ENCODE measurements around the gene IL9.

The IL9 gene

DNA sequence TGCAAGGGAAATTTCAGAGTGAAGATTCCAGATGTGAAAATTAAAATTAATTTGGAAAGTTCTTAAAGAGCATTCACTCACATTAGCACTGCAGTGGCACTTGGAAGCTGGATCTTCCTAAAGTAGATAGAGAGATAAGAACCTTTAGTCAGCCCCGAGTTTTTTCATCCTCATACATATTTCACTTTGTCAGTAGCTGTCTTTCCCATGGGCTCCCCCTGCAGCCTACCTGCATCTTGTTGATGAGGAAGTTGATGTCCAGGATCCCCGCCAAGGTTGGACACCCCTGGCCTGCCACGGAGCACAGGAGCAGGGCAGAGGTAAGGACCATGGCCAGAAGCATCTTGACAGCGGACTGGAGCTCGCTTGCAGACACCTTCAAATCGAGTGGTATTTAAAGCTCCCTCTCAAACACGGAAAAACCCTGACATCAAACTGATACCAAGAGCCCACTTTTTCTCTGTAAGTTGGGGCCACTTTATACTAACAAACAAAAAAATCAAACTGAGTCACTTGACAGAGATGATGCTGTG lies at the start of gene IL9:
Gene IL9, minus strand, starts transcription at position 368 of the 533 bp plus-strand sequence. Its CDS starts 25 bp downstream, at position 343.
- DNase-seq (ENCODE audit: low read depth): no peak

DNA sequence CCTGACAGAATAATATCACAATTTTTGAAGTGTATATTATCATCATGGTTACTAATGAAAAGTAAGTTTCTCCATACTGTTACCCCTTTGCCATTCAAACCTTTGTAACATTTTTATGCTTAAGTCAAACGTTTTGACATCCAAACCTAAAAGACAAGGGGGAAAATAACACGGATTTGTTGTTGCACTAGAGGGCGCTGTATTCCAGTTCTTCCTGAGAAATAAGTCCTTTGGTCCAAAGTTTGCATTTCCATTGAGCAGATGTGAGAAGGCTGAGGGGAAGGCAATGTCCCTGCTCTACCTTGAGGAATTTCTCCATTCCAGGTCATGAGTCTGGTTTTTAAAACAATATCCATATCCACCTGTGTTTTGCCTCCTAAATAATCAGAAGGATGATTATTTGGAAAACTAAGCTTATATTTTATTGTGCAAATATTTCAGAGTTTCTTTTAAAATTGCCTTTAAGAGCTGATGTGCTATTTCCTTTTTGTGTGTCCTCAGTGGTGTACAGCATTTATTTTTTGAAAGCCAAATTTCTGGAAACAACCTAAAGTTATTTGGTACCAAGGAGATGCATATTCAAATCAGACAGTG lies 49.4 kb upstream of the IL9 start:
- peak; percentile 27 for DNase-seq (ENCODE audit: low read depth)

DNA sequence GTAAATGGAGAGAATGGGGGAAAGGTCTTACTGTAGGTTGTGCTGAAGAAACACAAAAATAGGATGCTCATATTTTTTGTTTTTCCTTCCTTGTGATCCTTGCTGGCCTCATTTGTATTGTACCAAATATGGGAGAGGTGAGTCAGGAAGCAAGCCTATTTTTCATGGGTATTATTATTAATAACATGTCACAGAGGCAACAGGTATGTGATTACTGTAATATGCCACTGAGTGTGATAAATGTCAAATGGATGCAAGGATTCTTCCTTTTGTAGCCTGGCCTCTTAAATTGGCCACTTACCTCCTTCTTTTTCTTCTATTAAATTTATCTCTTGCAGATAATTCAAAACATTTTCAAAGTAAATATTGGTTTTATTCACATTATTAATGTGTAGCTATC lies 48.9 kb upstream of the IL9 start:
- no peak for DNase-seq (ENCODE audit: low read depth)

DNA sequence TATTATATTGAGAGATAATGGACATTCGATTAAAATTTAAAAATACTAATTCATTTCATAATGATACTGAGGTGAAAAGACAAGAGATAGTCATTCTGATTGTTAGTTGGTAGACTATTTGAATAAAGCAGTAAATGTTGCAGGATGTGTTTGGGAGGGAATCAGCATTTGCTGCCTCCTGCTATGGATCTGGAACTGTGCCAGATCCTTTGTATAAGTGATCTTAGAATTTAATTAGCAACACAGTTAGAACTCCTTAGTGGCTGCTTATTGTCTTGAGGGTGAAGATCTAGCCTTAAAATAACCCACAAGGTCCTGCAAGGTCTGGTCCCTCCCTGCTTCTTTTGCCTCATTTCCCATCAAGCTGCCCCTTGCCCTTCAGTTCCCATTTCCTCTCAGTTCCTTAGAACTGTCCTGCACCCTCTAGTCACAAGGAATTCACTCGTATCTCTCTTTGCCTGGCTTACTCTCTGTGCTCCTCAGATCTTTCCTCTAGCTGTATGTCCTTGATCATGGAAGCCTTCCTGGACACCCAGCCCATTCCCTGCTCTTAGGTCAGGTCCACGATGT lies 46.6 kb upstream of the IL9 start:
- DNase-seq (ENCODE audit: low read depth): no peak

DNA sequence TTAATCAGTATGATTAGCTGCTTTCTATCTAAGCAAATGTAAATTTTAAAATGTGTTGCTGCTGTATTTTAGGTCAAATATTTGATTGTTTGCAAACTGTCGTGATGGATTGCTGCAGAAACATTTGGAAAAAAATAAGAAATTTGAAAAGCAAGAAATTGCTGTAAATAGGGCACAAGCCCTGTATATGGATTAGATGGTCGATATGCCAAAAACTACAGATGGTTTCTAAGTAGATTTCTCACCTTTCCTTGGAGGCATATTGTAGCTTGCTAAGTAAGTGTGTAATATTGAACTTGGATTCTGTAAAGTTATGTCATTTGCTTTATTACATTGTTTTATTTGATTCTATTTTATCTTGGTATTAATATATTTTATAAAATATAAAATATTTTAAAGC lies 46.1 kb upstream of the IL9 start:
- no peak for DNase-seq (ENCODE audit: low read depth)

DNA sequence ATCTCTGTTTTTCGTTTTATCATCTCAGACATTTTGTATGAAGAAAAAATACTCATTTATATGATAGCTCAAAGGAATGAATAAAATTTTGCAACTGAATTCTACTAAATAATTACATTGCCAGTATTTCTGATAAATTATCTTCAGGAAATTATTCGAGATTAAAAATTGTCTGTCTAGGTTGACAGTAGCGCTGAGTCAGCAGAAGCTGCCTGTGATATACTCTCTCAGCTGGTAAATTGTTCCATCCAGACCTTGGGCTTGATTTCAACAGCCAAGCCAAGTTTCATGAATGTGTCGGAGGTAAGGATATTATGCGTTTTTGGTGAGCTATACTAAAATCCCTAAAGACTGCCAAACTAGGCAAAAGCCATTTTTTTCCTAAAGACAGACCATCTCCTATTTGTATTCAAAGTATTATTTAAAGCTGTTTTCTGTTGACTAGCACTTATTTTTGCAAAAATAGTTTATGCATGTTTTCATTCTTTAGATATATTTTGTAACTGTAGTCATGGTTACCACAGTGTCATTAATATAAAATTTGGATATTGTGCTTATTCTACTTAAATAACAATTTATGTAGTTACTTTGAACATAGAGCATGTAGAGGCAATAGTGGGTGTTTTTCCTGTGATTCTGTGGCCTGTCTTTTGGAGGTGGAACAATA lies 41.7 kb upstream of the IL9 start:
- DNase-seq (ENCODE audit: low read depth): no peak

DNA sequence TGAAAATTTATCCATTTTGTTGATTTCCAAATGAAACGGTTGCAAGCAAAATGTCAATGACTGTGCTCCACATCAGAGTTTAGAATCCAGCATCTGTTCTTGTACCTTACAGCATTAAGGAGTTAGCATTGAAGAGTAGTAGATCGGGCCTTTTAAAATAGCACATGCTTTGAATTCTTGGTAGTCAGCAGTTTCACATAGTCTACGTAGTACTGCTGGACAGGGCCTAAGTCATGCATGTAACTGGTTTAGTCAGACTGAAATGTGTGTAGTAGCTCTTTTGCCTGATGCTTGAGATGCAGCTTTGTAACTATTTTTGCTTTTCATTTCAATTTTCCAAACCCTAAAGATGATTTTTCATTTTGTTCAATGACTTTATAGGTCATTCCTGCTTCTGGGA lies 39.3 kb upstream of the IL9 start:
- no peak for DNase-seq (ENCODE audit: low read depth)

DNA sequence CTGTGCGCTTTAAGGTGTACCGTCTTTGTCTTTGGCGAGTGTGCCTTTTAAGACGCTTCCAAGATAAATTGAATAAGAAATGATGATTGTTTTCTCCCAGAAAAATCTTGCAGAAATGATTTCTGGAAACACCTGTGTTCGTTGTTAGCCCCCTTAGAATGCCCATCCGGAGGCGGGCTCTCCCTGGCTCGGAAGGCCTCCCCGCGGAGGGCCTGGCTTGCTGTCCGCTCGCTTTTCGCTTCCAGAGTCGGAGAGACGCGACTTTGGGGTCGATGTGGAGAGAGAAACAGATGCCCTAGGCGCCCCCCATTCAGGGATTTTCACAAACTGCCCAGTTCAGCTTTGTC lies 35.3 kb upstream of the IL9 start:
- DNase-seq (ENCODE audit: low read depth): no peak

DNA sequence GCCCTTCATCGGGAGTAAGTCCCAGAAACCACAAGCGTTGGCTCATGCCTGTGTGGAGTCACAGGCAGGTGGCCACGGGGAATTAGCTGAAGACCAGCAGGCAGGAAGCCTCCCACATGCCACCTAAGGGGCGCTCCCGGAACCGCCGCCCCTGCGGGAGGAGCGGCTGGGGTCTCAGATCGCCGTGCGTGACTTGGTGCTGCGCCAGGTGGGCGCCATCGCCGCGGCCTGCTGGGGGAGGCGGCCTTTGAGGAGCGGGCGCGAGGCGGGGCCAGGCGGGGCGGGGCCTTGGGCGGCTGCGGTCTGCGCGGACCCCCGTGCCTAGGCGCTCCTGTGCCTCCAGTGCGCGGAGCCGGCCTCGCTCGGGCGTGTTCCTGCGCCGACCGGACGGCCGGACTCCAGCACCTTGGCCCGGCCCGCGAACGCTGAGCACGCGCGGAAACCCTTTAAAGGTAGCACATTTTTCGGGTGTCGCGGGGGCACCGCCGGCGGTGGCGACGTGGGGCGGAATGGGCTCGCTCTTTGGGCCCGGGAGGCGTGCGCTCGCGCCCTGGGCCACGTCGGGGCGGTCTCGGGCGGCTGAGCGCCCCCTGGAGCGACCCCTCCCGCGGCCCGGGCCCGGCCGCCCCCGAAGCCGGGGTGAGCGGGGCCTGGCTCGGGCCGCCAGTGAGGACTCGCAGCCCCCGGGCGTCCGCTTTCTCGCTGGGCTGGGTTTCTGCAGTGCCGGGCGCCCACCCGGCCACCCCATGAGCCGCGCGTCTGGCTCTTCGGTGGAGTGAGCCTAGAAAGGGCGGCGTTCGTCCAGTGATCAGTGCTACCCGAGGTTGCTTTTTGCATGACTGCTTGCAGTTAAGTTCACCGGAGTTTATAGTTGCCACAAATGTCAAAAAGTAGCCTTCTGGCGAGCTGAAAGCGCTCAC lies 34.6 kb upstream of the IL9 start:
- no peak for DNase-seq (ENCODE audit: low read depth)

DNA sequence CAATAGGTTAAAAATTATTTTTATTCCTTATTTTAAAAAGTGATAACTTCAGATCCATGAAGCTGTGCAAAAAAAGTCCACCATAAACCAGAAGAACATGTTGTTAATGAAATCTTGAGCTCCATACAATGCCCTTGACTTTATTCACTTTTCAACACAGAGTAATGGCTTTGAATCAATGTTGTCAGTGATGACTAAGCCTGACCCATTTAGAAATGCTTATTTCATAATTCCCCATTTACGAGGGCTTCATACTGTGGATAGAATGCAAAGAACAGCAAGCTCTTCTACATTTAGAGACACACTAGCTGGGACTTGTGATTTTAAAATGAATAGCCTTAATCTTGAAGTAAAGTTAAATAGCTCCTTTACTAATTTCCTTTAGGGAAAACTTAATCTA lies 25.7 kb upstream of the IL9 start:
- DNase-seq (ENCODE audit: low read depth): peak; percentile 10

DNA sequence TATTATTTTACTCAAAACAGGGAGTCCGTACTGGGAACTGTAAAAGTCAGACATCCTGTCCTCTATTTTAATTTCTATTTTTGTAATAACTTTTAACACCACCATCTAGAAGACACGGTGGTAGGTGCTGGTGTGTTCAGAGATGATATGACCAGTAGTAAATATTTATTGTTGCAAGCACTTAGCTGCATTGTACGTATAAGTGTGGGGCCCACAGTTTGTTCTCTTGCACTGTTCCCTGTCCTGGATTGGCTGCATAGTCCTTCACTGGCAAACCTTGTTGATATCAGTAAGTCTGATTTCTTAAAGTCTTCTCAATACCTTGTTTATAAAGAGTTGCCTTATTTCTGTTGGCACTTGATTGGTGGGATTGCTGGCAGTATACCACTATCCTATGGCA lies 24.6 kb upstream of the IL9 start:
- no peak for DNase-seq (ENCODE audit: low read depth)

DNA sequence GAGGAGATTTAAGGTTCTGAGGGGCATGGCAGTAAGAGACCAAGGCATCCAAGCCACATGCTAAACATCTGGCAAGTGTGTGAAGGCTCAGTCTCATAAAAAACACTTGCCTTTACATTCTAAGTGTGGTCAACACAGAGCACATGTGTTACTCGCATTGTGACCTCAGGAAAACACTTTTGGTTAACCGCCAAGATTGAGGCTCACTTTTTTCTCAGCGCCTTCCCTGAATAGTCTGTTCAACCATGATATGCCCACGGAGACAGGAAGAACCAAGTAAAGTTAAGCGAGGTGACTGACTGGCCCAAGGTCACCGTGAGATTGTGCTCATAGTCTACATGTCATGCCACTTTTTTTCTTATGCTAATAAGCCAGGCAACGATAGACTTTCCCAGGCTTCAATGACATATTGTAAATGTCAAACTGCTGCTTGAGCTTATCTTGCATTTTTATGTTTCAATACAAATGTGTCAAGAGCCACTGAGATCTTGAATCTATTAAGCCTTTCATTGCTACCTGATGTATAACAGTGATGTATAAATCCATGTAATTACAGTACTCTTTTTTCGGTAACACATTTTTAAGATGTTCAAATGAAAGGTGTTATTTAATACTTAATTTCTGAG lies 21.1 kb upstream of the IL9 start:
- DNase-seq (ENCODE audit: low read depth): no peak

DNA sequence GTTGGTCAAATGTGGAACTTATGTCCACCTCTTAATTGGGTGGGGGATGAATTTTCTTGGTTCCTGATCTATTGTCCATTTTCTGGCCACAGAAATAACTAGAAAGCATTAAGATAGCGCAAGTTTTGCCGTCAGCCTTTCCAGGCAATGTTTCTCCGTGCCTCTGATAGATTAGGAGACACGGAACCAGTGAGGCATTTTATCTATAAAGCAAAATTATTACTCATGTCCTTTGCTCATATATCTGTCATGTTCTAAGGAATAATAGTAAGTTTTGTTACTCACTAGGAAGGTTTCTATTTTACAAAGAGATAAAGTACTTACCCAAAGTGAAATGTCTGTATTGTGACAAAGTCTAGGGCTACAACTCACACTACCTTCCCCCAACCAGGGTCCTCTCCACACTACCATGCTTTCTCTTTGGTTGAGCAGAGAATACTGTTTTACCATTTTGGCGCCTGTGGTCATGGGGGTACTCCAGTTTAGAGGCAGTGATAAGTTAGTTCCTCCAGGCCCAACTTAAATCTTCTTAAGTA lies 19.9 kb upstream of the IL9 start:
- DNase-seq (ENCODE audit: low read depth): no peak

DNA sequence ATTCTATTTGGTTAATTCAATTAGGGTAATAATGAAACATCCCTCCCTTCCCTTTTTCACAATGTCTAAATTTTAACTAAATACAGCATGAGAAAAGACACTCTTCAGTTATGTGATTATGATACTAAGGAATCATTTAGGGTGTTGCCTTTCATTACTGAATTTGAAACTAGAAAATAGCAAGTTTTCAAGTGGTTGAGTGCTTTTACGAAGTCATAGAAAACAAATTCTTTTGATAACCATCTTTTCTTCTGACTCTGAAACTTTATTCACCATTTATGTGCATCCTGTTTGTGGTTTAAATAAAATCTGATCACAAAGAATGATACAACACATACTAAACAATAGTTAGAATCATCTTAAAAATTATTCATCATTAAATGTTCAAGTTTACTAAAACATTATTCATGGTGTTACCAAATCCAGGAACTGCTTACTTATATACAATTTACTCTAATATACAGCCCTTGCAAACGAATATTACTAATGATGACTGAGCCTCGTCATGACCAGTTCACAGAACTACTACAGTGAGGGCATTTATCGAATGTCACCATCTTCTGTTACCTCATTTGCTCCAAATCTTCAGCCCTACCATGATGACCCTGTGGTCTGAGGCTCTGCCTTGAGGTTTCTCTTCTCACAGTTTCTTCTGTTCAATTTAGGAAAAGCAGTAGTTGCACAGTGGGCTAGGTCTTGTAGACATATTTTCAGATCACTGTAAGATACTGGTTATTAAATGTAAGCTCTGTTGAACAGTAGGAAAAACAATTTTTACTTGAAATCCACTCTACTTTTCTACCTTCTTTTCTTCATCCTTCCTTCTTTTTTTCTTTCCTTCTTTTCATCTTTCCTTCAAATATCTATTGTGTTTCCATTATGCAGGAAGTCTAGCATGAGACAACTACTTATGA lies 18.3 kb upstream of the IL9 start:
- DNase-seq (ENCODE audit: low read depth): no peak

DNA sequence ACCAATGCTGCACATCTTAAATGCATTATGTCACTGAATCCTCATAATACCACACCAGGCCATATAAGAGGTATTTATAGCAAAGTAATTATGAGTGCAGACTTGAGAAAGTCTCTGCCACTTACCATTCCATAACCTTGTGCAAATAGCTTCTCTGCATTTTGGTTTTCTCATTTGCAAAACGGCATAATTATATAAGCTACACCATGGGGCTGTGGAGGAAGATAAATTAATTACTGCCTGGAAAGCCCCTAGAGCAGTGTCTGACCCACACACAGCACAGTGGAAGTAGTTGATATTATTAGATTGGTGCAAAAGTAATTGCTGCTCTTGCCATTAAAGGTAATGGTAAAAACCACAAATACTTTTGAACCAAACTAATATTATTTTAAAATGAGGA lies 9.5 kb upstream of the IL9 start:
- no peak for DNase-seq (ENCODE audit: low read depth)

DNA sequence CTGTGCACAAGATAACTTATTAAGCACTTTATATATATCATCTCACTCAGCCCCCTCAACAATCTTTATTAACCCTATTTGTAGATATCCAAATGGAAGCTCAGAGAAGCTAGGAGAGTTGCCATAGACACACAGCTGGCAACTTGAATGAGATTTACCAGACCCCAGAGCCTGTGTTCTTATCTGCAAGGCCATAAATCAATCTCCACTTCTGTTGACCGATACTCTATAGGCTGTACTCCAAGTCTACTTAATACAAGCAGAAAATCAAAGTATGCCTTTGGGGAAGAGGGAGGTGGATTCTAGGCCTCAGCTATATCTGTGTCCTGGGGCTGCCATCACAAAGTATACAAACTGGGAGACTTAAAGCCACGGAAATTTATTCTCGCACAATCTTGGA lies 6.0 kb upstream of the IL9 start:
- no peak for DNase-seq (ENCODE audit: low read depth)

DNA sequence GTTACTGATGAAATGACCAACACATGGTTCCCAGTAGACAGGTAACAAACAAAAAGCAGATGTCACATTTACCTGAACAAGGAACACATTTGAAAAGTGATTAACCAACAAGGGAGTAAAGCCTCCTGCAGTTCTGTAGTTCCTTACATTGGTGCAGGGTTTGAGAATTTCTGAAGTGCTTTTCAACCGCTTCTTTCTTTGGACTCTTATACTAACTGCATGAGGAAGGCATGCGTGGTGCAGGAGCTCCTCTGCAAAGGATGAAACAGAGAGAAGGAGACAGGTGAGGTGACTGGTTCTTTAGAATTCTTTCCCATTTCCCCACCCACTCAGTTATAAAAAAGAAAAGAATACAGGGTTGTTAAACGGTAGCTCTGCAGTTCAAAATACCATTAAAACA lies 4.6 kb upstream of the IL9 start:
- no peak for DNase-seq (ENCODE audit: low read depth)

DNA sequence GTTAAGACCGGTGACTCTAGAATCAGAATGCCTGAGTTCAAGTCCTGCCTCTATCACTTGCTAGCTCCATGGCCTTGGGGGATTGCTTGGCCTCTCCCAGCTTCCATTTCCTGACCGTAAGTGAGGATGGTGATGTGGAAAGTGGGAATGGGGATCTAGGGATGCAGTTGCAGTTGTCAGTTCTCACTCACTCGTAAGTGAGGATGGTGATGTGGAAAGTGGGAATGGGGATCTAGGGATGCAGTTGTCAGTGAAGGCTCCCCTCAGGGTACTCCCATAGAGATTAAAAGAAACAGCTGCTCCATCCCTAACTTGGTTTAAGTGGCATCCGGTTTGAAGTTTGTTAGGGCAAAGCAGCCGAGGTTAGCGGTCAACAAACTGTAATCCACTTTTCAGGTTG lies 3.0 kb upstream of the IL9 start:
- no peak for DNase-seq (ENCODE audit: low read depth)

DNA sequence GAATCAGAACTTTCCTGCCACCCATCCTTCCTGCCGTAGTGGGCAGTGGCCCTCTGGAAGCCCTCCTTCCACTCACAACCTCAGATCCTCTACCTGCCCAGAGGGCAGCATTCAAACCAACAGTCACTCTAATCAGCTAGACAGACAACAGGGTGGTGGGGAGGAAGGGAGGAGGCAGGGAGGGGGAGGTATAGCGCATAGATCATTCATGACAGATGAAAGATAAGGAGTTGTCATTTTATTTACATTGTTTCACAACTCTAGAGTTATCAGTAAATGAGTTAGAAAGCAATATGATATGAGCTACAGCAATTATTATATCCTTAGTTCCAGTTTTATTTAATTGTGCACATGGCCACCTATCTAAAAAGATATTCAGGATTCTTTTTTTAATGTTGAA lies 852 bp downstream of the IL9 start:
- no peak for DNase-seq (ENCODE audit: low read depth)

DNA sequence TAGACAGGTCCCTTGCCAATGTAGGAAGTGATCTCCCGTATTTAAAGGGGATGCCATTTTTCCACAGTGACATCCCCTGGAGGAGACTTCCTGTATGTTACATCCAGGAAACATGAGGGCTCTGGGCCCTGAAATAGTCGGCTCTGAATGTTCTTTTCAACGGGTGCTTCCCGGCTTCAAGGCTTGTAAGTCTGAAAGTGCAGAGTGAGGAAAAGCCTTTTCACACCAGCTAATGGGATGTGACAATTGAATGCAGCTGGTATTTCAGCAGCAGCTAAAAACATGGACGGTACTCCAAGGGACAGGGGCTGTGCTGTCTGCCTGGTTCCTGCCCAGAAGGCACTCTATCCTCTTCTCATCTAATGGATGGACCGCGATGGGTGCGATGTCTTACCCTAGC lies 1.4 kb downstream of the IL9 start:
- DNase-seq (ENCODE audit: low read depth): no peak

DNA sequence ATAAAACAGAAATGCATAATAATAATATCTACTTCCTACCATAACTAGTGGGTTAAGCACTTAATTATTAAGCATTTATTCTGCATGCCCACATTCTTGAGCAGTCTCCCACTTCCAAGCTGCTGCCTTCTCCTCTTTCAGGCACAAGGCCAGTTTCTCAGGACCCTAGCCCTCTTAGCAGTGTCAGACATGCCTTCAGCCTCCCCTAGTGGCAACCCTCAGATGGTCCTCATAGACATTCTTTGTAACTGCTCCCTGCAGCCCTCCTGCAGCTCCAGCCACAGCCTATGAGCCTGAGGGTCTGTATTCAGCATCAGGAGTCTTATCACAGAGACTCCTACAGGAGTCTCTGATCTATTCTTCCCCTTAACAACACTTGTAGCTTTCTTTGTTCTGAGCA lies 3.9 kb downstream of the IL9 start:
- no peak for DNase-seq (ENCODE audit: low read depth)
